Measurements from ENCODE around the gene CDR2L.
A peak's percentile ranks its signal among the peaks of the same experiment; 100 is the strongest.

The CDR2L gene

GRCh38 chr17:74987418-74987908 is at the start of gene CDR2L:
CDR2L (plus strand) TSS chr17:74987632; CDS start chr17:74988044, 412 bp downstream.
- DNase-seq (ENCODE audit: low read depth in 1 of 2, low spot score in 1 of 2), result peak; percentile 84 to 86

GRCh38 chr17:74938194-74938950 is 49.1 kb upstream of the CDR2L start:
- no peak for DNase-seq (ENCODE audit: low read depth in 1 of 2, low spot score in 1 of 2)

DNA sequence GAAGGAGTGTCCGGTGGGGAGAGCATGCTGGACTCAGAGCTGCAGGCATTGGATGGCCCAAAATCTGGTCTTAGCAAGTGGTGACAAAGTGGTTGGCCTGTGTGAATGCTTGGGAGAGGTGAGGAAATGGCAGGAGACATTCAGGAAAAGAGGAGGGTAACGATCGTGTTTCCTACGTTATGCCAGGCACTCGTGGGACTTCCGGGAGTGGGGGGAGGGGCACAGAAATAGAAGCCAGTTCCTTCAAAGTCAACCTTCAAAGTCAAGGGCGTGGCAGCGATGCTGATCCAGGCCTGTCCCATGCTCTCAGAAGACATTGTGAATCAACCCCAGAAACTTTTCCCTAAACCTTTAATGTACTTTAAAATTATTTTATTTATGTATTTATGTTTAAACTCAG is 47.9 kb upstream of the CDR2L start:
- DNase-seq (ENCODE audit: low read depth in 1 of 2, low spot score in 1 of 2), result no peak

GRCh38 chr17:74941128-74941725 is 46.2 kb upstream of the CDR2L start:
- no peak for DNase-seq (ENCODE audit: low read depth in 1 of 2, low spot score in 1 of 2)

DNA sequence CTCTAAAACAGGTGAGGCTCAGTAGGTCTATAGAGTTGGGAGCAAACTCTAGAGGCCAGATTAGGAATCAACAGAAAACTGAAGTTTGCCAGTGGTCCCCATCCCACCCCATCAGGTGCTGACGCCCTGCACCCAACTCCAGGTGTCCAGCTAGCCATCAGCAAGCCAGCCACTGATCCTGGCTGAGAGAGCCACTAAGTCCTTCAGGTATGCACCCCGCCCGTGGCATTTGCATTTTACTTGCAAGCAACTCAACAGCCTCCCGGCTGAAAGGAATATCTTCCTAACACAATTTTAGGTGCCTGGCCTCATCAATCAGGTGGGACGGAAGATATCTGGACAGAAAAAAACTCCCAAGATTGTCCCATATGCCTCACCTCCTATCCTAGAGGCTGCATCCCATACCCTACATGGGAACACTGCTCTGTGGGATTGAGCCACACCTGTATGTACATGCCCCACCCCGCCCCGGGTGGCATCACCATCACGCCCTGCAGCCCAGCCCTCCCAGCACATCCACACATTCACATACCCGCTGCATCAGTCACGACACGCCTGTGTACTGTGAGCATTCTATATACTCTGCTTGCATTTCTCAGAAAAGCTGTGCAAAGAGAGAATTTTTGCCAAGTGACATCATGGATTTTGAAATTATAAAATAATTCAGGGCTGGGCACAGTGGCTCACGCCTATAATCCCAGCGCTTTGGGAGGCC is 43.5 kb upstream of the CDR2L start:
- DNase-seq (ENCODE audit: low read depth in 1 of 2, low spot score in 1 of 2), result no peak

DNA sequence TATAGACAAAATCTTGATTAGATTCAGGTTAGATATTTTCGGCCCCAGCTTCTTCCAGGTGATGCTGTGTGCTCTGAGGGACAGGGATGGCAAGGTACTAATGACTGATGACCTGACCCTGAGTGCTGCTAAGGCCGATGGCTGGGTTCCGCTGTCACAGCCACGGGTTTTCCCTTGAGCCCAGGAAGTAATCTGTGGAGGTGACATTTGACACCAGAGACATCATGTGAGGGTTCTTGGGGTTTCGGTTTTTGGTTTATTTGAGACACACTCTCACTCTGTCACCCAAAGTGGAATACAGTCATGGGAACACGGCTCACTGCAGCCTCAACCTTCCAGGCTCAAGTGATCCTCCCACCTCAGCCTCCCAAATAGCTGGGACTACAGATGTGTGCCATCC is 41.9 kb upstream of the CDR2L start:
- DNase-seq (ENCODE audit: low read depth in 1 of 2, low spot score in 1 of 2), result no peak

DNA sequence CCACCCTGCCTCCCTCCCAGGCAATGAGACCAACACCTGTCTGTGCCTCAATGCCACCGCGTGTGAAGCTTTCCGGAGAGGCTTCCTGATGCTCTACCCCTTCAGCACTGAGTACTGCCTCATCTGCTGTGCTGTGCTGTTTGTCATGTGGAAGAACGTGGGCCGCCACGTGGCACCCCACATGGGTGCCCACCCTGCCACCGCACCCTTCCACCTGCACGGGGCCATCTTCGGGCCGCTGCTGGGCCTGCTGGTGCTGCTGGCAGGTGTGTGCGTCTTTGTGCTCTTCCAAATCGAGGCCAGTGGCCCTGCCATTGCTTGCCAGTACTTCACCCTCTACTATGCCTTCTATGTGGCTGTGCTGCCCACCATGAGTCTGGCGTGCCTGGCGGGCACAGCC is 40.8 kb upstream of the CDR2L start:
- no peak for DNase-seq (ENCODE audit: low read depth in 1 of 2, low spot score in 1 of 2)

GRCh38 chr17:74947041-74947754 is 40.2 kb upstream of the CDR2L start:
- DNase-seq (ENCODE audit: low read depth in 1 of 2, low spot score in 1 of 2), result no peak

- no peak for DNase-seq (ENCODE audit: low read depth in 1 of 2, low spot score in 1 of 2)
These were observed 37.8 kb upstream of the CDR2L start for GRCh38 chr17:74949455-74950115.

DNA sequence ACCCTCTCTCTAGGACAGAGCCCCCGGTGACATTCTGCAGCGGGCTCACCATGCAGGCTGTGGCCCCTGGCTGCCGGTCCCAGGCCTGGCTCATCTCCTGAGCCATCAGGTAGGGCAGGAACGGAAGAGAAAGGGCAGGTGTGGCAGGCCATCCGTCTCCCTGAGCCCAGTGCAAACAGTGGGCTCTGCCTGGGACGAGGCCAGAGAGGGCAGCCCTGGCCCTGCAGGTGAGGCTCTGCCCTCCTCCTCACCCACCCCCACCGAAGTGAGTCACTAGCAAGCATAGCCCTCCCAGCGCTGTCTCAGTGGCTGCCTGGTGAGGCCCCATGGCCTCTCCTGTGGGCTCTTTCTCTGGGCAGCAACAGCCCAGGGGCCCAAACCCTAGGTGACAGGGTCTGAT is 37.2 kb upstream of the CDR2L start:
- DNase-seq (ENCODE audit: low read depth in 1 of 2, low spot score in 1 of 2), result no peak

- no peak for DNase-seq (ENCODE audit: low read depth in 1 of 2, low spot score in 1 of 2)
These were observed 36.4 kb upstream of the CDR2L start for GRCh38 chr17:74951065-74951464.

DNA sequence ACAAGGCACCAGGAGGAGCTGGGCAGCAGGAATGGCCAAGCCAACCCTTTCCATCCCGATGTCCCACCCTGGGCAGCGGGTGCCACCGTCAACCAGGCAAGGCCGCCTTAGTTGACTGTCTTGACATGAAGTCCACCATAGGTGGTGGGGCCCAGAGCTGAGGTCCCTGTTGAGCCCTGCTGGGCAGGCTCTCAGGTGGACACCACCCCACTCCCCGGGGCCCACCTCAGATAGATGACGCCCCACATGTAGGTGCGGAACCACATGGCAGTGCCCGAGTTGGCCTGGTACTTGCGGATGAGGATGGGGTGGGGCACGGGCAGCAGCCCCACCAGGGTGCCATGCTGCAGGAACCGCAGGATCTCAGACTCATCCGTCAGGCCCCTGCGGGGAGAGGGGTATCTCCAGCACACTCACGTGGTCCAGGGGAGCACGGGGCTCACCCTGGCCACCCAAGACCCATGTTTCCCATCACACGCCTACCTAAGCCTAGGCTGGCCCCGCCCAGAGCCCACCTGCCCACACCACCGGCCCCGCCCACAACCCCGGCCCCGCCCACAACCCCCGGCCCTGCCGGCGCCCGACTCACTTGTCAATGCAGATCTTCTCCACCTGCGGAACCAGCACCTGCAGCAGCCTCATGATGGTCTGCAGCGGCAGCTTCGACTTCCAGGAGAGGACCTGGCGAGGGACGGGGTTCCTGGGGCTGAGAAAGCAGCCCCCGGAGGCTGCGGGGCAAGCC is 35.6 kb upstream of the CDR2L start:
- no peak for DNase-seq (ENCODE audit: low read depth in 1 of 2, low spot score in 1 of 2)

GRCh38 chr17:74952431-74953133 is 34.9 kb upstream of the CDR2L start:
- no peak for DNase-seq (ENCODE audit: low read depth in 1 of 2, low spot score in 1 of 2)

DNA sequence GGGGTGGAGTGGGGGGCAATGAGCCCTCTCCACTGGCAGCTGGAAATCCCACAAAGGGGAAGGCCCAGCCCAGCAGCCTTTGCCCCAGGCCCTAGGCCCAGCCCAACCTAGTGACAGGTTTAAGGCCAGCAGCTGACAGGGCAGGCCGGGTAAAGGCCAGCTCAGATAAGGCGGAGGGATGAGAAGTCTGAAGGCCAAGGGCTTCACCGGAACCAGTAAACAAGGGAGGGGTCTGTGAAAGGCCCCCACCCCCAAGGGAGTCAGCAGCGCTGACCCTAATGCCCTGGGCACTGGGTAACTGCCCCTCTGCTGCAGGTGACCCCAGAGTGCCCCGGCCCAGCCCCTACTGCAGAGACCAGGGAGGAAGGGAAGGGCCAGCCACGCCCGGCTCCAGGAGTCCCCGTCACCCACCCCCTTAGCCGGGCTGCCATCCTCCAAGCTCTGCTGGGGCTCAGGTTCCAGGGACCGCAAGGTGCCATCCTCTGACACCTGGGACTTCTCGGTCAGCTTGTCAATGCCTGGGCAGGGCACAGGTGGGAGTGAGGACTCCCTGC is 34.2 kb upstream of the CDR2L start:
- DNase-seq (ENCODE audit: low read depth in 1 of 2, low spot score in 1 of 2), result no peak

DNA sequence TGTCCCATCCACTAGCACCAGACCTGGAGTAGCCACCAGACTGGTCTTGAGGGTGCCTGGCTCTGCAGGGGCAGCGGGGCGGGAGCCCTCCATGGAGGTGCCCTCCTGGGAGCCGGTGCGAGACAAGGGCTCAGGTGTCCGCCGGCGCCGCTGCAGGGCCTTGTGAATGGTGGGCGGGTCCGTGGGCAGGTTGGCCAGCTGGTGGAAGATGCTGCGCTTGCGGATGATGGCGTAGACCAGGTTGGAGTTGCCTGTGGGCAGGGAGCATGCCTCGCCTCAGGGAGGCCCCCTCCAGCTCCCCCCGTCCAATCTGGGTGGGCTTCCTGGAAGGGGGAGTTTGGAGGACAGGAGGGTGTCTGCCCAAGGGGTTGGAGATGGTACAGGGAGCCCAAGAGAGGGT is 33.3 kb upstream of the CDR2L start:
- DNase-seq (ENCODE audit: low read depth in 1 of 2, low spot score in 1 of 2), result no peak

- no peak for DNase-seq (ENCODE audit: low read depth in 1 of 2, low spot score in 1 of 2)
These were observed 32.6 kb upstream of the CDR2L start for GRCh38 chr17:74954665-74955421.

DNA sequence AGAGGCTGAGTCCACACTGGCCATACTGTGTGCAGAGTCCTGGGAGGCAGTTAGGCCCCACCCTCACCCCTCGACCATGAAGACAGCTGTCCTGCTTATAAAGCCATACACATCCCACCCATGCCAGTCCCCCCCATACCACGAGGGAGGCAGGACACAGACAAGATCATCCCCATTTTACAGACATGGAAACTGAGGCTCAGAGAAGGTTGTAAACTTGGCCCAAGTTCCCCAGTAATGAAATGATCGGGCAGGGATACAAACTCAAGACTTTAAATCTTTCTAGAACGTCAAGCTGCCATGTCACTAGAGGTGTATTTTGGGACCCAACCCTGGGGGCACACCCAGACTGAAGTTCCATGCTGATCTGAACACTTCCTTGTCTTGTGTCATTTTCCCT is 31.3 kb upstream of the CDR2L start:
- DNase-seq (ENCODE audit: low read depth in 1 of 2, low spot score in 1 of 2), result no peak

DNA sequence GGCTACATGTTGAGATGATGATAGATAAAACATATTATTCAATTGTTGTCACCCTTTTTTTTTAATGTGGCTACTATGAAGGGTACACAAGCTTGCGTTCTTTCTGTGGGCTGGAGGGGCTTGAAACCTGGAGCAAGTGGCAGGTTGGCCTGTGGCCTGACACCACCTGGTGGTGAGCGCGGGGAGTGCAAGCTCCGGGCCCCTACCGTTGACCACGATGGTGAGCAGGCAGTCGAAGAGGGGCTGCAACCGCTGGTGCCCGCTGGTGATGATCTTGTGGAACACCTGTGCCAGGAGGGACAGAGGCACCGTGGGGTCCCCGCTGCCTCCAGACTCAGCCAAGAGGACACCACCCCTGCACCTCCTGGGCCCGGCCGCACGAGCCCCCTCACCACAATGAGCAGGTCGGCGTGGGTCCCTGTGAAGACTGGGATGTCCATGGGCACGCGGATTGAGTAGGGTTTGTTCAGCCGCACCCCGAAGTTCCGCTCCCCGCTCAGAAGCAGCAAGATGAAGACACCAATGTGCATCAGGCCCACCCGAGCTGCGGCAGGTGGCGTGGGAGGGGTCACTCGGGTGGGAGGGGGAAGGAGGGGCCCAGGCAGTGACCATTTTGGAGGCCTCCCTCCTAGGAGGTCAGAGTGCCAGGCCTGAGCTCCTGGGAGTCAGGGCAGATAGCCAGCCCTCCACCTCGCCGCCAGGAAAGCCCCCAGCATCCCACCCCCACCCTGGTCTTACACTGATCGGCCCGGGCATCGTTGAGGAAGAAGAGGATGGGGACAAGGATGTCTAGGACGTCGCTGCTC is 29.3 kb upstream of the CDR2L start:
- peak; percentile 62 to 68 for DNase-seq (ENCODE audit: low read depth in 1 of 2, low spot score in 1 of 2)

Measured in activated T-helper 1 cell treated with anti-CD3 and anti-CD28 coated beads, Interleukin-2, amount 50 U/mL, for 16 hours (primary cell).